HG02970 (cell line): ENCODE measurements around the gene SMNDC1.
"Not testable (repeated sequence)": the region's sequence is repeated elsewhere in the genome, so short reads cannot be mapped to it uniquely, and the experiment has no call there.

Experiments used
- ATAC-seq: cut with Tn5 transposase; IDR thresholded peaks from one replicate; pipeline ENCODE4 v1.9.1; 2021; ENCODE audit warnings: mild to moderate bottlenecking, moderate library complexity, moderate number of reproducible peaks; ENCODE audit not compliant: unreplicated experiment, low FRiP score

The SMNDC1 gene

GRCh38 chr10:110286841-110287240 lies 17.9 kb downstream of the SMNDC1 start:
- ATAC-seq, result no peak

- ATAC-seq, result no peak
Measured at GRCh38 chr10:110285501-110285900, 19.2 kb downstream of the SMNDC1 start.

- no peak for ATAC-seq
Measured at GRCh38 chr10:110284262-110284661, 20.5 kb downstream of the SMNDC1 start.

- no peak for ATAC-seq
Measured at GRCh38 chr10:110279407-110279986, 25.2 kb downstream of the SMNDC1 start.

- ATAC-seq, result no peak
Measured at GRCh38 chr10:110278562-110279406, 25.9 kb downstream of the SMNDC1 start.

GRCh38 chr10:110277591-110277990 lies 27.1 kb downstream of the SMNDC1 start:
- ATAC-seq, result no peak

GRCh38 chr10:110276603-110277002 lies 28.1 kb downstream of the SMNDC1 start:
- no peak for ATAC-seq

- ATAC-seq, result no peak
Measured at GRCh38 chr10:110275128-110275729, 29.5 kb downstream of the SMNDC1 start.

- ATAC-seq, result no peak
Measured at GRCh38 chr10:110274647-110275046, 30.1 kb downstream of the SMNDC1 start.

- no peak for ATAC-seq
Measured at GRCh38 chr10:110274072-110274627, 30.6 kb downstream of the SMNDC1 start.

GRCh38 chr10:110273474-110273873 lies 31.2 kb downstream of the SMNDC1 start:
- no peak for ATAC-seq

- ATAC-seq, result not testable (repeated sequence)
Measured at GRCh38 chr10:110272995-110273394, 31.7 kb downstream of the SMNDC1 start.

GRCh38 chr10:110269374-110270318 lies 35.1 kb downstream of the SMNDC1 start:
- ATAC-seq, result no peak

- no peak for ATAC-seq
Measured at GRCh38 chr10:110268971-110269370, 35.7 kb downstream of the SMNDC1 start.

GRCh38 chr10:110268442-110268841 lies 36.3 kb downstream of the SMNDC1 start:
- ATAC-seq, result no peak

GRCh38 chr10:110267276-110267675 lies 37.4 kb downstream of the SMNDC1 start:
- no peak for ATAC-seq

- no peak for ATAC-seq
Measured at GRCh38 chr10:110265573-110266193, 39.0 kb downstream of the SMNDC1 start.

- ATAC-seq, result no peak
Measured at GRCh38 chr10:110263164-110263563, 41.6 kb downstream of the SMNDC1 start.

GRCh38 chr10:110260746-110261477 lies 43.8 kb downstream of the SMNDC1 start:
- ATAC-seq, result no peak
